GM19395 (cell line): Measurements from ENCODE around the gene CSRP1.
"Not testable (repeated sequence)": the region's sequence is repeated elsewhere in the genome, so short reads cannot be mapped to it uniquely, and the experiment has no call there.

Experiments used
- ATAC-seq: cut with Tn5 transposase; IDR thresholded peaks from one replicate; pipeline ENCODE4 v1.9.1; 2021; ENCODE audit warnings: mild to moderate bottlenecking, moderate library complexity; ENCODE audit not compliant: unreplicated experiment

The CSRP1 gene

GRCh38 chr1:201506557-201507359 lies at the start of gene CSRP1:
TSS of gene CSRP1 (minus strand) at chr1:201507123. CDS start at chr1:201496303, 10,820 bp downstream.
- ATAC-seq = peak; percentile 80

GRCh38 chr1:201555593-201555945 lies 48.6 kb upstream of the CSRP1 start:
- ATAC-seq = no peak

GRCh38 chr1:201554789-201555592 lies 48.1 kb upstream of the CSRP1 start:
- ATAC-seq = no peak

DNA sequence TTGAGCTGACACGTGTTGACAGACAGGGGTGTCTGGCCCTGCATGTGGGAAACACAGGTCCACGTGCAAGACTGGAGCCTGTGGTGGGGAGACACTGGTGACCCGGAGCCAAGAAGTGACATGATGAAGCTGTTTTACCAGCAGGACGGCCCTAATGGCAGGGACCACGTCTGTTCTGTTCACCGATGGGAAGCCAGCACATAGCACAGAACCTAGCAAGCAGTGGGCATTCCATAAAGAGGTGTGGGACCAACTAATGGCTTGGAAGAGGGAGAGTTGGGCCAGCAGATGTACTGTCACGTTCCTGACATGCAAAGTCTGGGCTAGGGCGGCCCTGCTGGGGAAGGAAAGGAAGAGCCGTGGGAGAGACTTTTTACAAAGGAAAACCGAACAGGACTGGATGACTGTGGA lies 47.3 kb upstream of the CSRP1 start:
- ATAC-seq = no peak

- no peak for ATAC-seq
These were observed 46.7 kb upstream of the CSRP1 start for GRCh38 chr1:201553496-201554189.

DNA sequence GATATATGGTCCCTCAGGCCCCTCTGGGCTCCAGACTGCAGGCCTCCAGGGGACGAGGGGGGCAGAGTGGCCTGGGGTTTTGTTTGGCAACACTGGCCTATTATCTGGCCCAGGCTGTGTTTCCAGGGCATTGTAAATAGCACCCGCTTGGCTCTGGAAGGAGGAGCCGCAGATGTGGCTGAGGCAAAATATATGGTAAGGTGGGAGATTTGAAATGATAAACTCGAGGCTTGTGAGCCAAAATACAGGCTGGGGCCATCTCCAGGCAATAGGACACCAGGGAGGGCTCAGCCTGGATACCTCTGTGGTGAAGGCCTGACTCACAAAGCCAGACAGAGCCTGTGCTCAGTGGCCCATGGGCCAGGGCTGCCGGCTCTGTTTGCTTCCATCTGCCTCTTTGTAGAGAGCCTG lies 46.0 kb upstream of the CSRP1 start:
- no peak for ATAC-seq

DNA sequence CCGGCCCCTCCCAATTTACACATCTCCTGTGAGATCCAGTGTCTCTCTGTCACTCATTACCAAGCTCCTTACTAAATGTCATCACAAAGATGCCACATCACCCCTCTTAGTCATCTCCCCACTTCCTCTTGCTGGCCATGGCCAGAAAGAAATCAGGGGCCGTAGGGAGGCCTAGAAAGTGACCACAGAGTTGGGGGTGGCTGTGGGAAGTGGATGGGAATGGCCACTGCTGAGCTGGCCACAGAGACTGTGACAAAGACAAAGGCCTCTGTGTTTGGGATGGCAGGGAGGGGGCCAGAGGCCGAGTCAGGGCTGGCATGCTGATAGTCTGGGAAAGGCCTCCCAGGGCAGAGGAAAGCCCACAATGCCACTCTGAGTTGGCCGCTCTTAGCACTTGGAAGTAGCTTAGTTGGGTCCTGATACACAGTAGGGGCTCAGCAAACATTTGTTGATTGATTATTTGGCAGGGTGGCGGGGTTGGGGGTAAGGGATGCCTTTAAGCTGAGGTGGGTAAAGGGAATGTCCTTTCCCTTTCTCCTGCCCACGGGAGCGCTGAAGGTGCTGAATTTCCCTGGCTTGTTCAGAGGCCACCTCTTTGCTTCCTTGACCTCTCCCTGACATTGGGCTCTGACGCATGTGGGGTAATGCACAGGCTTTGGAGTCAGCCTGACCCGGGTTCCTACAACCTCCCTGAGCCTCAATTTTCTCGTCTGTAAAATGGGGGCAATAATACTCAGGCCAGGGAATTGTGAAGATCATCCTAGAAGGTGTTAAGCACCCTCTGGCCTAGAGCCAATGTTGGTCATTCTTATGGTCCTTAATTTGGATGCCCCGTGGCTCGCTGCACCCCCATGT lies 45.2 kb upstream of the CSRP1 start:
- no peak for ATAC-seq

DNA sequence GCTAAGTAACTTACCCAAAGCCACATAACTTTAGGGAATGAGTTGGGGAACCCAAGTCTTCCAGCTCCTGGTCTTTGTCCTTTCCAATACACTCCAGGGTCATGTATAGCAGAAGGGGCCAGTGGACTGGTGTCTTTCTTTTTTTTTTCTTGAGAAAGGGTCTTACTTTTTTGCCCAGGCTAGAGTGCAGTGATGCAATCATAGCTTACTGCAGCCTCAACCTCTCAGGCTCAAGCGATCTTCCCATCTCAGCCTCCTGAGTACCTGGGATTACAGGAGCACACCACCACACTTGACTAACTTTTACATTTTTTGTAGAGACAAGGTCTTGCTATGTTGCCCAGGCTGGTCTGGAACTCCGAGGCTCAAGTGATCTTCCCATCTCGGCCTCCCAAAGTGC lies 44.2 kb upstream of the CSRP1 start:
- ATAC-seq = no peak

DNA sequence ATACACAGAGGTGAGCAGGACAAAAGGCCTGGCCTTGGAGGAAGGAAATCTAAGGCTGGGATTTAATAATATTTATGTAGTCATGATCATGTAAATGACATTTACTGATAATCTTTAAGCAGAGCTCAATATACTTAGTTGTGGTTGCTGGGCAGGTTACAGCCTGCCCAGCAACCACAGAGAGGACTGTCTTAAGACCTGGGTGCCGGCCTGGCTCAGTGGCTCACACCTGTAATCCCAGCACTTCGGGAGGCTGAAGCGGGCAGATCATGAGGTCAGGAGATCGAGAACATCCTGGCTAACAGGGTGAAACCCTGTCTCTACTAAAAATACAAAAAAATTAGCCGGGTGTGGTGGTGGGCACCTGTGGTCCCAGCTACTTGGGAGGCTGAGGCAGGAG lies 42.6 kb upstream of the CSRP1 start:
- not testable (repeated sequence) for ATAC-seq

DNA sequence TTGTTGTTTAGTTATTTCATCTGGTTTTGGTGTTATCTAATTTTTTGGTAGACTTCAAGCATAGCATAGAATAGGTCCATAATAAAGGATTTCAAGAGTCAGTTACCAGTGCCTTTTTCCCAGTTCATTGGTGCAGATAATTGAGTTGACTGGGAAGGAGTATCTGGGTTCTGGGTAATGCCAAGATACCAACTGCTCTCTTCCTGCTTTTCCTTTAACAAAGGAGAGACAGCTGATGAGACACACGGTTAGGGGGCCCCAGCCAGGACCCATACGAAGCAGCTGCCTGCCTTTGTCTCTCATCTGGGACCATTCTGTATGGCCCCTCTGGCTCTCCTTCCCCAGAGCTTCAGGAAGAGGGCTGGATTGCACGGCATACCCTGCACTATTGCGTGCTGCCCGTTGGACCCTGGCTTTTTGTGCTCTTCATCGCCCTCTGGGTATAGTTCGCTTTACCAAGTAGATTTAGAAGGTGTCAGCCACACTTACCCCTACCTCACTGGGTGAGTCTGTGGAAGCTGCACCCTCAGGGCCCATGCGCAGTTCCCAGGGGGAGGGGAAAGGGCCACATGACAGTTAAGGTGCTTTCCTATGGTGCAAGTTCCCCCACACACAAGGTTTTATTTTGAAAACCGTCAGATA lies 39.0 kb upstream of the CSRP1 start:
- ATAC-seq = no peak

DNA sequence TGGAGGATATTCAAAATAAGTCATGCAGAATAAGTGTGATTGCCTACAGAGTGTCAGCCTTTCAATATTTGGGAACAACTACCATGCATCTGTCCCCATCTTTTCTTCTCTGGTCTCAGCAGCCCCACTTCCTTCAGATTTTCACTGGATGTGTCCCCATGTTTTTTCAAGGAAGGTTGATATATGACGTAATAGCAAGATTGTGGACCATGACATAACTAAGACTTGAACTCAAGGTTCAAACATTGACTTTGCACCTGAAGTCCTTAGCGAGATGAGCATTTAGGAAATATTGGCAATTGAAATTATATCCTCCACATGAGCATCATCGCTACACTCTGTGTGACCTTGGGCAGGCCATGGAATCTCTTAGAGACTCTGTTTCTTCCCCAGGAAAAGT lies 37.8 kb upstream of the CSRP1 start:
- no peak for ATAC-seq

DNA sequence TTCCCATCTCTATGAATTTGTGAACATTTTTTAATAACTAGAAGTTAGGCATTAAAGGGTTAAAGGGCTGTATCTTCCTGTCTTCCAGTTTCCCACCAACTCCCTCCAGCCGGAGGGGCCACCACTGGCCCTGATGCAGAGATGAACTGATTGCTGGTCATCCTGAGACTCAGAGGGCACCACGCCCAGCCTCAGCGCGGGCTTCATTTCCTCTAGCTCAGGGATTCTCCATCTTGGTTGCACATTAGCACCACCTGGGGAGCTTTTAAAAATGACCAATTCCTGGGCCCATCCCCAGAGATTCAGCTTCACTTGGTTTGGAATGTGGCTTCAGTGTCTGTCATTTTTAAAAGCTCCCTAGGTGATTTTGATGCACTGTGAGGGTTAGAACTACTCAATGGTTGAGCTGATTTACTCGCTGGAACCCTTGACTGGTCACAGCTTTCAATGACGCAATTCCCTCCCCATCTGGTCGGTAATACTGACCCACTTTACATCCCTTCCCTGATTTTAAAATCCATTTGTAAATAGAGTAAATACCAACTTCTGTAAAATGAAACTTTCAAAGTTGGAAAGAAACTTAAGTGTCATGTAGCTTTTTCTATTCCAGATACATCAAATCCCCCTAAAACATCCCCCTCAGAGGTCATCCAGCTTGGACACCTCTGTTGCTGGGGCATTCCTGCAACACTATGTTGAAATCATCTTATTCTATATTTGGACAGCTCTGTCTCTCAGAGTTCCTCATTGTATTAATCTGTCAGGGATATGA lies 37.1 kb upstream of the CSRP1 start:
- ATAC-seq = no peak

GRCh38 chr1:201542309-201543035 lies 35.5 kb upstream of the CSRP1 start:
- ATAC-seq = no peak

DNA sequence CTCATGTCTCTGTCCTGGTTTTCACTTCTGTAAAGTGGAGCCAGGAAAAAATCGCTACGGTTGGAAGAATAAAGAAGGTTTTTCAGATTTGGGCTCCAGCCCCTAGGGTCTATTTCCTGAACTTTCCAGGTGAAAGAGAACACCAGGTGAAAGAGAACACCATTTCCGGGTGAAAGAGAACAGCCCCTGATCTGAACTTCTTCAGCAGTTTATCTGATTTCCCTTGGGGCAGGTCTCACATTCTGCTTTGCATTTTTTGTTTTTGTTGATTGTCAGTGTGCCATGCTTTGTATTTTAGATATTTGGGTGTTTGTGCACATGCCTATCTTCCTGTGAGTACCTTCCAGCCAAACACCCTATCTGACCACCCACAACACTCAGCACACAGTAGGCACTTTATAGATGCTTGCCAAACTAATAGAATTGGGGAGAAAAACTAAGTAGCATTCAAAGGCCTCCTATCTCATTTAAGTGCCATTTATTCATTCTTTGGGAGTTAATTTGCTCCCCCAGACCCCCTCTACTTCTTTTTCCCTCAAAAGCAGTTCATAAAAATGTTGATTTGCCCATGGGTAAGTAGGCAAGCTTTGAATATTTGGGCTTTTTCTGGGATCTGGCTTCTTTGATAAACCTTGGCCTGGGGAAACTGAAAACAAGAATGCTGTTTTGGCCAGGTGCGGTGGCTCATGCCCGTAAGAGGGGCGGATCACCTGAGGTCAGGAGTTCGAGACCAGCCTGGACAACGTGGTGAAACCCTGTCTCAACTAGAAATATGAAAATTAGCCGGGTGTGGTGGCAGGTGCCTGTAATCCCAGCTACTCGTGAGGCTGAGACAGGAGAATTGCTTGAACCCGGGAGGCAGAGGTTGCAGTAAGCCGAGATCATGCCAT lies 34.2 kb upstream of the CSRP1 start:
- ATAC-seq = no peak

DNA sequence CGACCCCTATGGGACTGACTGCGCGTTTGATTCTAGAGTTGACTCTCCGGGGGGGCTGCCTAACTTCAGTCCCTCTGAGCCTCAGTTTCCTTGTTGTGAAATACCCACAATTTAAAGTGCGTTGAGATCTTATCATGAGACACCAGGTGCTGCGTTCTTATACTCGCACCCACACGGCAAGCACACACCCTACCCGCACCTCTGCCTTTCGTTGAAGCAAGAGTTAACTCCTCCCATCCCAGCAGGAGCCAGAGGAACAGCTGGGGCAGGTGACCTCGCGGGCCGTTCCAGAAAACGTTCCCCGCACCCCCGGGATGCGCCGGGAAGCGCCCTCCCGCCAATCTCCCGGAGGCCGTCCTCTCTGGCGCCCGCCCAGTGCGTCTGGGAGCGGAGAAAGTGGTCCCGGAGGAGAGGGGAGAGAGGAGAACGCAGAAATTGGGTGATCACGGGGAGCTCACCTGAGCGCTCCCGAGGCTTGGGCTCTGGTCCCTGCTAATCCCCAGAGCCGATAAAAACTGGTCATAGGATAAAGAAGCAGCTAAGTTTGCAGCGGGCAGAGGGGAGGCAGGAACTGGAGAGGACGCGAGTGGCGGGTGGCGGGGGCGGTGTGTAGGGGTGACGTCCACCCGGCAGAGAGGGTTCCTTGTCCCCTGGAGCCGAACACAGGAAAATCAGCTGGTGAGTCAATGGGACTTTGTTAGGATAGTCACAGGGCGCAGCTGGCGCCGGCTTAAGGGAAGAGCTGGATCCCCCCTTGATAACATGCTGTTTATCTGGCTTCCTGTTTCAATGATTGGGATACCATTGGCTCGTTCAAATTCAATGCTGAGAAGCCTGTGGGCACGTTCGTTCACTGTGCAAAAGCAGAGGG lies 32.9 kb upstream of the CSRP1 start:
- no peak for ATAC-seq

GRCh38 chr1:201538612-201539551 lies 32.0 kb upstream of the CSRP1 start, which contains the start of gene NAV1:
TSS of gene NAV1 (plus strand) at chr1:201539127. CDS start at chr1:201622885, 83,758 bp downstream.
- no peak for ATAC-seq
